Hindlimb muscle (tissue), 1 donor: ENCODE measurements around the gene THSD4. TPM values are rescaled to one million over a fixed set of nuclear protein-coding genes. Genes with fewer than 3 reads are reported as not detected.

Experiments used
- DNase-seq: peaks from one replicate; pipeline ENCODE4 v3.0.0-alpha.2; 2013
- polyA plus RNA-seq: library from polyadenylated mRNA; unstranded; fragments of 120-200 nt; gene quantifications from one replicate; pipeline ENCODE4 v1.2.1, GENCODE V29; 2013; ENCODE audit not compliant: insufficient read length

The THSD4 gene
- polyA plus RNA-seq, 1 donor, result 17.5 TPM

GRCh38 chr15:71800835-71801745, 685.8 kb downstream of the THSD4 start:
- DNase-seq, result peak; percentile 82

GRCh38 chr15:71801935-71802655, 686.8 kb downstream of the THSD4 start:
- DNase-seq, result no peak

- DNase-seq, result no peak
Observed at GRCh38 chr15:71802770-71803169, 687.5 kb downstream of the THSD4 start.

GRCh38 chr15:71804226-71804625, 689.0 kb downstream of the THSD4 start:
- no peak for DNase-seq

GRCh38 chr15:71804695-71805470, 689.6 kb downstream of the THSD4 start:
- no peak for DNase-seq

- no peak for DNase-seq
Observed at GRCh38 chr15:71806452-71806931, 691.2 kb downstream of the THSD4 start.

GRCh38 chr15:71807125-71807629, 691.9 kb downstream of the THSD4 start:
- DNase-seq, result no peak

- DNase-seq, result no peak
Observed at GRCh38 chr15:71807691-71808091, 692.4 kb downstream of the THSD4 start.

- no peak for DNase-seq
Observed at GRCh38 chr15:71808311-71809020, 693.2 kb downstream of the THSD4 start.

- DNase-seq, result no peak
Observed at GRCh38 chr15:71809346-71809745, 694.1 kb downstream of the THSD4 start.

GRCh38 chr15:71810256-71811035, 695.2 kb downstream of the THSD4 start, which contains the start of gene NR2E3:
TSS of gene NR2E3 (plus strand) at chr15:71810554. CDS start at chr15:71810744, 190 bp downstream.
- no peak for DNase-seq

GRCh38 chr15:71811036-71811736, 695.9 kb downstream of the THSD4 start:
- no peak for DNase-seq

- DNase-seq, result no peak
Observed at GRCh38 chr15:71811752-71812735, 696.8 kb downstream of the THSD4 start.

GRCh38 chr15:71812966-71813722, 697.9 kb downstream of the THSD4 start:
- no peak for DNase-seq

- no peak for DNase-seq
Observed at GRCh38 chr15:71813723-71814470, 698.6 kb downstream of the THSD4 start.

- no peak for DNase-seq
Observed at GRCh38 chr15:71815301-71815700, 700.0 kb downstream of the THSD4 start.

GRCh38 chr15:71817351-71817750, 702.1 kb downstream of the THSD4 start:
- no peak for DNase-seq
